ENCODE data around the gene ZNRF3.
"Not testable (repeated sequence)": the region's sequence is repeated elsewhere in the genome, so short reads cannot be mapped to it uniquely, and the experiment has no call there.

The ZNRF3 gene

DNA sequence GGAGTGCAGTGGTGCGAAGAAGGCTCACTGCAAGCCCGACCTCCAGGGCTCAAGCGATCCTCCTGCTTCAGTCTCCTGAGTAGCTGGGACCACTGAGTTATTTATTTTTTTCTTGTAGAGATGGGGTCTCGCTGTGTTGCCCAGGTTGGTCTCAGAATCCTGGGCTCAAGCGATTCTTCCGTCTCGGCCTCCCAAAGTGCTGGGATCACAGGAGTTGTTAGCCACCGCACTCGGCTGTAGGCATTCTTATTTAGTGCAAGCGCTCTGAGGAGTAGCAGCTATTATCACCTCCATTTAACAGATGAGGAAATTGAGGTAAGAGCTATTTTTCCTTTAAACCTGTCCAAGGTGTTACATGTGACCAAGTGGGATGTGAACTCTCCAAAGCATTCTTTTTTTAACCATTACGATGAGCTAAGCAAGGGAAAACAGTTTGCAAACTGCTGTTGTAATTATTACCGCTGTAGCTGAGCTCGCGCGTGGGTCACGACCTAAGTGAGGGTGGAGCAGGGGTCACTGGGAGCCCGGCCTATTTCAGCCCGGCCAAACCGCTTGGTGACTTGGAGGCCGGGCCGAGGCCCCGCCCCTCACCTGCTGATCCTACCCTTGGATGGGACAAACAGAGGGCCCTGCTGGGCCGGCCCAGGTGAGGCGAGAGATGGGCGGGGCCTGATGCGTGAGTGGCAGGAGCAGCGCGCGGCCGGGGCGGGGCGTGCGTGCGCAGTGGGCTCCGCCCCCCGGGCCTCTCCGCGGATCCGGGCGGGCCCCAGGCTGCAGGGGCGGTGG is 189.0 kb downstream of the ZNRF3 start:
- DNase-seq = peak; percentile 64 to 77

DNA sequence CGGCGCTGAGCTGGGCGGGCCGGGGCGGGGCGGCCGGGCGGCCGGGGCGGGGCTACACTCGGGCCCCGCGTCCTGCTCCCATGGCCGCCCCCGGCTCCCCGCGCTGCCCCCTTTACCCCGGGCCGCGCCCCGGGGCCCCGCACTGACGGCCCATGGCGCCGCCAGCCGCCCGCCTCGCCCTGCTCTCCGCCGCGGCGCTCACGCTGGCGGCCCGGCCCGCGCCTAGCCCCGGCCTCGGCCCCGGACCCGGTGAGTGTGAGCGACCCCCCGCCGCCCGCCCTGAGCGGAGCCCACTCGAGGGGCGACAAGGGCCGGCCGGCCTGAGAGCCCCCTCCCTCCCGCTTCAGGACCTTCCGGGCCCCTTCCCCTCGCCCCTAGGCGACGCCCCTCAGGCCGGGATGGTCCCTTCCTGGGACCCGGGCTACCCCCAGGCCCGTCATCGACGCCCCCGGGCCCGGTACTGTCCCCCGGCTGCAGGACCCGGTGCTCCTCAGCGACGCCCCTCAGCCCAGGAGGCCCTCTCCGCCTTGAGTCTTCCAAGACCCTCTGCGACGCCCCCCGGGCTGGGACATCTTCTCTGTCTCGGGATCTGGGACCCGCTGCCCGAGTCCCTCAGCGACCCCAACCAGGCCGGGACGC is 189.7 kb downstream of the ZNRF3 start, which contains the start of gene KREMEN1:
Gene KREMEN1, plus strand, starts transcription at position 57 of the 639 bp plus-strand sequence. Its CDS starts 96 bp downstream, at position 153.
- no peak for DNase-seq

DNA sequence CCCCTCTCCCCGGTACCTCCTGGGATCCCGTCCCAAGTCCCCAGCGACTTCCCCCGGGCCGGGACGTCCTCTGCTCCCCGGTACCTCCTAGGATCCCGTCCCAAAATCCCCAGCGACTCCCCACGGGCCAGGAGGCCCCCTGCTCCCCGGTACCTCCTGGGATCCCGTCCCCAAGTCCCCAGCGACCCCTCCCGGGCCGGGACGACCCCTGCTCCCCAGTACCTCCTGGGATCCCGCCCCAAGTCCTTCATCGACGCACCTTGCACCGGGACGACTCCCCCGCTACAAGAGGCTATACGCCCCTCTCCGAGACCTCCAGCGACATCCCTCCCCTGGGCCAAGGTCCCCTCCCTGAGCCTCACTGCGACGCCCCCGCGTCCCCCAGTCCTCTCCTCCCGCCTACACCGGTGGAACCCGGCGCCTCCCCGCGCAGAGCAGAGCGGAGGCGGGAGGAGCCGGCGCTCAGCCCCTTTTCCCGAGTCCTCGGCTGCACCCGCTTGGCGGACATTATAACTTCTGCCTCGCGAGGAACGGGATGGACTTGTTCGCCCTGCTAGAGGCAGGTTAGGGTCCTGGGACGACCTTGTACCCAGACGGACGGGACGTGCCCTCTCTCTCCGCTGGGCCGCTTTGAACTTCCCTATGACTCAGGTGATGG is 190.4 kb downstream of the ZNRF3 start:
- peak in 1 of 2 donors; percentile 20 for DNase-seq

DNA sequence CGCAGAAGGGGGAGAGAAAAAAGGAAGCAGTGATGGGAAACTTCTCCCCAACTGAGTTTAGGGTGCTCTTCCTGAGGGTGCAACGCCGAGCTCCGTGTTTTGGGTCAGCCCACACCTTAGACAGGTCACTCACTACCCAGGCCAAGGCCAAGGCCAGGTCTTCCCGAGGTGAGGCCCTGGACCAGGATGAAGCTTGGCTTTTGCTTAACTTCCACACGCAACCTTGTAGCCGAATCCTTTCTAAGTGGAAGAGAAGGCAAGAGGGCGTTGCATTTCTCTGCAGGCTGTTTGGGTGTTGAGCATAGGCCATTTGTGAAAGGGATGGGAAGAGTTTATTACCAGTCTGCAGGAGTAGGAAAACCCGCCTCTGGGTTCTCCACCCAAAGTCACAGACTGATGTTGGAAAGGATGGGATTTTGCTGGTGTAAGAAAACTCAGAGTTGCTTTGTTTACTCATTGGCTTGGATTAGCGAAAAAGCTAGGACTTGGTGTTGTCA is 191.0 kb downstream of the ZNRF3 start:
- no peak for DNase-seq

DNA sequence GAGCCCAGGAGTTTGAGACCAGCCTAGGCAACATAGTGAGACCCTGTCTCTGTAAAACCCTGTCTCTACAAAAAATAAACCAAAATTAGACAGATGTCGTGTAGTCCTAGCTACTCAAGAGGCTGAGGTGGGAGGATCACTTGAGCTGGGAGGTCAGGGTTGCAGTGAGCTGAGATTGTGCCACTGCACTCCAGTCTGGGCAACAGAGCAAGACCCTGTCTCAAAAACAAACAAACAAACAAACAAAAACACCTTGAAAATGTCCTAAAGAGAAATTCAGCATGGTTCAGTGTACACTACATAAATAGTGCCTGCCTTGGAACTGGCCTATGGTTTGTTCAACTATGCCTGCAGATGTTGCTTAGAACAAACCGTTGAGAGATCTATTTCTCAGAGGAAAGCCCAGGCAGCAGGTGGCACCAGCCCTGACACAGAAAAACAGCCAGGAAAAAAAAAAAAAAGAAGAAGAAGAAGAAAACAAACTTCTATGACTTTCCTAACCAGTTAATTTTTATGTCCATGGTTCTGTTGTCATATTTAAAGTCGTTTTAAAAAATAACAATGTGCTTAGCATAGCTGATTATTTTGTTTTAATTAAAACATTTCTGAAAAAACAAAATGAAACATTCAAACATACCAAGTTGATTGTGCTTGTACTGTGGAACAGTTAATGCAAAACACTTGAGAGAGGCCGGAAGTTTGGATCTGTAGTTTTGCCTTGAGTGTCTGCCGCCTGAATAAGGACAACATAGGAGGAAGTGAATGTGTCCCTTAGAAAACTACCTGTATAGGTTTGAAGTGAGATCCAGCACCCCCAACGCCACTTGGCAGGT is 194.9 kb downstream of the ZNRF3 start:
- DNase-seq = no peak

DNA sequence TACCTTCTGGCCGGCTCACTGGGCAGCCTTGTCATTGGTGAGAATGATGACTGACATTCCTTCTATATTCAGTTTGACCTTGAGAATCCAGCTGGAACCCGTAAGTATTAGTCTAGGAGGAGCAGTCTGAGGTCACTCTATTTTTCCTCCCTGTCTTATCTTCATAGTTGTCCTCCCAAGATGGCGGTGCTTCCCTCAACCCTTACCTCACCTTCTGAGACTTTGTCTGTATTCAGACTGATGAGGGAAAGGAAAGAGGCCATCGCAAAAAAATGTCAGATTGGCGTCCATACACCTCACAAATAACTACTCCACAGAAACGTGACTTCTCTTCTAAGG is 195.5 kb downstream of the ZNRF3 start:
- DNase-seq = no peak

DNA sequence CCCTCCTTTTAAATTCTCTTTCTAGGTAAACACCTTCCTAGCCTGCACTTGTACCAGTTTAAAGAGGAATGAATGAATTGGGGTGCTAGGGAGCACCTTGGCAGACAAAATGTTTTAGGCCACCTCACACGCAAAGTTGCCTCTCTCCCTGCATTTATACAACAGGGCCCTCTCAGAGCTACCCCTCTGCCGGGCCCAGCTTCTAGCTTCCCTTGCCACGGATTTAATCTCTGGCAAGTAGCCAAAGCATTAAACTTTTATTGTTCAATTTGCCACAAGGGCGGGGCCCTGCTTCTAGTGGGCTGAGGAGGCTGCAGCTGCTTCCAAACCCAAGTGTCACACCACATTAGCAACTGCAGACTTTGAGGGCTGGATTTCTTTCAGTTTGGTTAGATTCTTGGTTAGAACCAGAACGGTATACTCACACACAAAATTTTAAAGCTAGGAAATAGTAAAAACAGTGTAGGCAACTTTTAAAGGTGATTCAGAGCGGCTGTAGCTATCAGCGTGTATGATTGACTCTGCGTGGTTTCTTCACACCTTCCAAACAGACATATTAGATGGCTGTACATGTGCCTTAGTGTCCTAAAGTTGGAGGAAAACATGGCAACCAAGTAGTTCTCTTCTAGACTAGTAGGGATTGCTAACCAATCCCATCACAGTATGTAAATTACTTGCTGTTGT is 196.0 kb downstream of the ZNRF3 start:
- no peak for DNase-seq

DNA sequence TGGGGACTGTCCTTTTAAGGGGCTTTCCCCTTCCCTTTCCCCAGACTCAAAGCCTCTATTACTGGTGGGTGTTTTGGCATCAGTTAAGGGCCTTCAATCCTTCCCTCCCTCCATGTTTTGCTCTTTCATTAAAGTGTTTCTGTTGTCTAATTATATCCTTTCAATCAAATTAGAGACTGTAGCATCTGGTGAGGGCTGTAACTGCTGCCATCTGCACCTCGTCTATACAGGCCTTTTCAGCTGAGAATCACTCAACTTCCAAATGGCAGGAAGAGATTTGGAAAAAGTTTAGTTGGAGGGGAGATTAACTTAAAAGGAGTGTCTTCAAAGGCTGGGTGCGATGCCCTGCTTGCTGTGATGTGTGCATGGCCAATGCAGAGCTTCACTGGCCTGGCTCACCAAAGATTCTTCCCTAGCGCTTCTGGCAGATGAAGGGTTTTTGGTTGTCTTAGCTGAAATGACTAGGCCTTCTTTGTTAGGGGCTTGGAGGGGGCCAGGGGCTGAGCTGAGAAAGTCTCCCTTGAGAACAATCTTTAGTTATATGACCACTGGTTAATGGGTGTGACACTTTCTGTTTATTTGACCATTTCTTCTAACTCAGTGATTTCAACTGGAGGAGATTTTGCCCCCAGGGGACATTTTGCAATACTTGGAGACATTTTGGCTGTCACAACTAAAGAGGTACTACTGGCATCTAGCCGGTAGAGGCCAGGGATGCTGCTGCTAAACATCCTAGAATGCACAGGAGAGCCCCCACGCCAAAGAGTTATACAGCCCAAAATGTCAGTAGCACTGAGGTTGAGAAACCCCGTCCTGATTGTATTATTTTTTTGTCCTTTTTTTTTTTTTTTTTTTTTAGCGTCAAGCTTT is 197.0 kb downstream of the ZNRF3 start:
- DNase-seq = no peak

DNA sequence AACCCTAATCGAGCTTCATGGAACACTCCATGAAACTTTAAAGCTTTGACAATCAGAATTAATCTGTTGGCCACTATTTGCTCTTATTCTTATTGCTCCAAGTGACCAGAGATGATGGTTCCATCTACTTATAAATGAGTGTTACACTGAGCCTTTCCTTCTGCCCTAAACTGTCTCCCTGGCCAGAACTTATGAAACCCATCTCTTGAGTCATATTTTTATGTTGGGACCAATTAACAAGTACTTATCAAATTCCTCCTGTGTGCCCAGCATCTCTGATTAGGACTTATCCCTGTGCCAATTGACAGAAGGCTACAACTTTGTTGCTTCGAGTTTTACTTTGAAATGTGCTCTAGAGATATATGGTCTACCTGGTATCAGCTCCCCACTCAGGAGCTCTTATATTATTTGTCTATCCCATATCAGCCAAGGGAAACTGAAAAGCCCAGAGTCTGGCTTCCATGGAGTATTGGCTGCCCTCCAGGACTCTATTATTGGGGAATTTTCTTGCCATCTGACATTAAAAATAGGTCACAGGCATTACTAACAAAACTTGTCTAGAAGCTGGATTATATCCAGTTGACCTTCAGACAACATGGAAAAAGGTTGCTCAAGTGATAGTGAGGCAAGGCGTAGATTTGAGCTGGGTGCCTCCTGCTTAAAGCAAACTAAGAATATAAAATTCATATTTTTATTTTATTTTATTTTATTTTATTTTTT is 198.3 kb downstream of the ZNRF3 start:
- no peak for DNase-seq

DNA sequence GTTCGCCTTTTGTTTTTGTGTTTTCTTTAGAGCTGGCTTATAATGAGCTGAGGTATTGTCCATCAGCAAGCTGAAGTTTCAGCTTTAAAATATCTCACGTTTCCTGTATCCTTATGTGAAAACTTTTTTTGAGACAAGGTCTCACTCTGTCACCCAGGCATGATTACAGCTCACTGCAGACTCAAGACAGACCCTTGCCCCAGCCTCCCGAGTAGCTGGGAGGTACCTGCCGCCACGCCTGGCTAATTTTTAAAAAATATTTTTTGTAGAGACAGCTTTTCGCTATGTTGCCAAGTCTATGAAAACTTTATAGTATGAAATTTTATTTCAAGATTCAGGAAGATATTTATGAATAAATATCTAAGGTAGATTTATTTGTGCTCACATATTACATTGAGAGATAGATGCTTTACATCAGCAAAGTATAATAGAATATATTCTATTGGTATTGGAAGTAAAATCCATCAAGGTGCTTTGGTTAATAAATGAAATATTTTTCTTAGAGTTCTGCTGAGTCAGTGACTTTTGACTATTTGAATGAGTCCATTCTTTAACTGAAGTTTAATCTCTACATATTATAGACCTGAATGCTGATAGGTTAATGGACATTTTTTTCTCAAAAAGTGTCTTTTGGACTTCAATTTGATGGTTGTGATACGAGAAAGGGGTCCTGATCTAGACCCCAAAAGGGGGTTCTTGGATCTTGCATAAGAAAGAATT is 199.6 kb downstream of the ZNRF3 start:
- no peak for DNase-seq

DNA sequence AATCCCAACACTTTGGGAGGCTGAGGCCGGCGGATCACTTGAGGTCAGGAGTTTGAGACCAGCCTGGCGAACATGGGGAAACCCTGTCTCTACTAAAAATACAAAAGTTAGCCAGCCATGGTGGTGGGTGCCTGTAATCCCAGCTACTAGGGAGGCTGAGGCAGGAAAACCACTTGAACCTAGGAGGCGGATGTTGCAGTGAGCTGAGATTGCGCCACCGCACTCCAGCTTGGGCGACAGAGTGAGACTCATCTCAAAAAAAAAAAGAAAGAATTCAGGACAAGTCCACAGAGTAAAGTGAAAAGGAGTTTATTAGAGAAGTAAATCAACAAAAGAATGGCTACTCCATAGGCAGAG is 200.2 kb downstream of the ZNRF3 start:
- not testable (repeated sequence) for DNase-seq

DNA sequence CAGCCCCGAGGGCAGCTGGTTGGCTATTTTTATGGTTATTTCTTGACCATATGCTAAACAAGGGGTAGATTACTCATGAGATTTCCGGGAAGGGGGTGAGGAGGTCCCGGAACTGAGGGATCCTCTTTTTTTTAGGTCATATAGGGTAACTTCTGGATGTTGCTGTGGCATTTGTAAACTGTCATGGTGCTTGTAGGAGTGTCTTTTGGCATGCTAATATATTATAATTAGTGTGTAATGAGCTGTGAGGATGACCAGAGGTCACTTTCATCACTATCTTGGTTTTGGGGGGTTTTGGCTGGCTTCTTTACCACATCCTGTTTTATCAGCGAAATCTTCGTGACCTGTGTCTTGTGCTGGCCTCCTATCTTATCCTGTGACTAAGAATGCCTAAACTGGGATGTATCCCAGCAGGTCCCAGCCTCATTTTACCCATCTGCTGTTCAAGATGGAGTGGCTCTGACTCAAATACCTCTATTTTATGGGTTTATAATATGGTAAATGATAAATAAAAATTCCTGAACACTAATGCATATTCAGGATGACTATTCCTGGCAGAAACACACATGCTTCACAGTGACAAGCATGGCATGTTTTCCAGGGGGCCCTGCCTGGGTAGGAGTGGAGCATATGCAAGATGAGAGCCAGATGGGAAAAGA is 200.7 kb downstream of the ZNRF3 start:
- DNase-seq = peak; percentile 49 to 78

DNA sequence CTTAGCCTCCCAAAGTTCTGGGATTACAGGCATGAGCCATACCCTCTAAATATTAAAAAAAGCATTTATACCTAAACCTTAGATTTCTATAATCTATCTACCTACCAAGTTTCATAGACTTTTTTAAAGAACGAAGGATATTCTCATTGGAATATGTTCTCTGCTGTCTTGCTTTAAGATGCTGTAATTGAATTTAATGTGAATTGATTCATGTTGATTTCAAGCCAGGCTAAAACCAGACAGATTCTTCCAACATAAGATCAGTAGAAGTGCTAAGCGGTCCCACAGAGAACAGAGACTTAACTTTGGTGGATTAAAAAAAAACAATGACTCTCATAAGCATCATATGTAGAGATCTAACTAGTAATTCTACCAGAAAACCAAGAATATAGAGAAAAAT is 203.6 kb downstream of the ZNRF3 start:
- no peak for DNase-seq

DNA sequence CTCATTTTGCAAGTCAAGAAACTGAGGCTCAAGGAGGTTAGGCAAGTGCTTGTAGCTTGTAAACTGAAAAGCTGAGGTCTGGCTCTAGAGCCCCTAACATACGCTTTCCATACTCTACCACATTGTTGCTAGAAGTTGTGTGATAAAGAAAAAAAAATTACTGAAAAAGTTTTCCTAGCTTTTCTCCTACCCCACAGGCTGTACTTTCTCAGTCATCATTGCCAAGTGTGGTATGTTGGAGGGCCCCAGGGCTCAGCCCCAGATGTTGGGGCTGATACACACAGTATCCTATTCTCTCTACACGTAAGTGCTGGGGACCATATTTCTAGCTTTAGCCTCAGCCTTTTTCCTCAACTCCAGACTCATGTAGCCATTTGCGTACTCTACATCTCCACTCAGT is 205.4 kb downstream of the ZNRF3 start:
- DNase-seq = no peak

DNA sequence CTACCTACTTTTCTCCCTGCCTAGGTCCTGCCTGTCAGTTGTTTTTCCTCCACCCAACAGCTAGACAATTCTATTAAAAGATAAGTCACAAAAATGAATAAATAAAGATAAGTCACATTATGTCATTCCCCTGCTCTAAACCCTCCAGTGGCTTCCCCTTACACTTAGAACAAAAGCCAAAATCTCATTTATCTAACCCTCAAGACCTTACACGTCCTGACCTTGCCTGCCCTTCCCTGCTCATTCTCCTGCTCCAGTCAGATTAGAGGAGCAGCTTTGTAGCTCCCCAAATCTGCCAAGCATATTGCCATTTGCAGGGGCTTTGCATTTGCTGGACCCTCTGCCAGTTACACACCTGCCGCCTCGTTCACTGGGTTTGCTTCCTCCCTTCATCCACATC is 206.1 kb downstream of the ZNRF3 start:
- no peak for DNase-seq

DNA sequence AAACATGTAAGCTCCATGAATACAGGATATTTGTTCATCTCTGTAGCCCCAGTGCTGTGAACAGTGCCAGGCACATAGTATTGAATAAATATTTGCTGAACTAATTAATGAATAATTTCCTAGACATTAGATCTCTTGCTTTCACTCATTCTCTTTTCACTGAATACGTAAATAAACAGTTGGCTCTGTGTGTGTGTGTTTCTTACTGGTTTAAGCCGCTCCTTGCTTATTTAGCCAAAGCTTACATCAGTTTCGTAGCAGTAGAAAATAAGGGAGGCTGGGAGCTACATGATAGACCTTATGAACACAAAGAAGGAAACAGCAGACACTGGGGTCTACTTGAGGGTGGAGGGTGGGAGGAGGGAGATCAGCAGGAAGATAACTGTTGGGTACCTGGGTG is 206.7 kb downstream of the ZNRF3 start:
- no peak for DNase-seq

DNA sequence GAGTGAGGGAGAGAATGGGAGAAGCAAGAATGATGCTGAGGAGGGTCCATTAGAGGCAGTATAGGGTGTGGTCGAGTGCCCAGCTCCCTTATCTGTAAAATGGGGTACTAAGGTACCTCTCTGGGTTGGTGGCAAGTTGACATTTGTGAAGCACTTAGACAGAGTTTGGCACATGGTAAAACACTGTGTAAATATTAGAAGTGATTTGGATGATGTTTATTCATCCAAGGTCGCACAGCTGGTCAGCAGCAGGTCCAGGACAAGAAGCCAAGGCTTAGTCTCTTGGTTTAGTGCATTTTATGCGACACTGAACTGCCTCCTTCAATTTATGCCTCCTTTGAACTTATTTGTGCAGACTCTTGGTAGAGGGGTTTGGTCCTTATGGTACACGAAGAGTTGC is 208.9 kb downstream of the ZNRF3 start:
- DNase-seq = no peak

DNA sequence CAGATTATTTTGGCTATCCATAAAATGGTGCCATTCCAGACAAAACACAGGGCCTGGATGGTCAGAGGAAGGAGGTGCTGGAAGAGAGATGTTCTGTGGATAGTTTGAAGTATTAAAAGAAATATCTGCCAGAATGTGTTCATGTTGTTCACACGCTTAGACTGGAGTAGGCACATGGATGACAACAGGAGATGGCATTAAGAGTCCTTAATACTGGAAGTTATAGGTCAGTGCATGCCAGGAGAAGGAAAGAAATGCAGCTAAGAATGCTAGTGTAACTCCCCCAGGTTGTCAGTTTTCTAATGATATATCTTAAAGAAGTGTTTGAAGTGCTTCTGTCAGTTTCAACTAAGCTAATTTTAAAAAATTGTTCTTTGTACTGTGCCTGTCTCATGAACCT is 209.7 kb downstream of the ZNRF3 start:
- no peak for DNase-seq

Measured in inflammatory macrophage (primary cell).